Stomach (tissue), 9 donors: Measurements from ENCODE around the gene TES. TPM values are rescaled to one million over a fixed set of nuclear protein-coding genes. Genes with fewer than 3 reads are reported as not detected.
A peak's percentile ranks its signal among the peaks of the same experiment; 100 is the strongest.

ENCODE experiments used
- DNase-seq, 2 donors: peaks; one replicate each; pipeline versions ENCODE4 v3.0.0 to v3.0.0-alpha.2; 2013 to 2019
- H3K27ac ChIP-seq, 5 donors: fragments of 200-600 bp in 4 of 5; sonication (generic) in 4 of 5; one replicate each; pipeline ENCODE4 v1.5.1; 2013 to 2019; ENCODE audit warnings: mild to moderate bottlenecking in 1 of 5, moderate library complexity in 1 of 5
- H3K27me3 ChIP-seq, 3 donors: fragments of 200-600 bp; sonication (generic); one replicate each; pipeline ENCODE4 v1.5.1; 2017 to 2019; ENCODE audit warnings: mixed run types in 1 of 3
- H3K36me3 ChIP-seq, 4 donors: fragments of 200-600 bp; sonication (generic); 1 replicate in 3 of 4; 2 replicates in 1 of 4; pipeline ENCODE4 v1.5.1; 2016 to 2019
- H3K4me1 ChIP-seq, 4 donors: fragments of 200-600 bp; sonication (generic); one replicate each; pipeline ENCODE4 v1.5.1; 2016 to 2019
- H3K4me3 ChIP-seq, 4 donors: fragments of 200-600 bp; sonication (generic) in 3 of 4; one replicate each; pipeline ENCODE4 v1.5.1; 2016 to 2019; ENCODE audit warnings: mild to moderate bottlenecking in 1 of 4
- H3K9me3 ChIP-seq, 4 donors: fragments of 200-600 bp; sonication (generic); one replicate each; pipeline ENCODE4 v1.5.1; 2016 to 2019
- EP300 ChIP-seq: sonication (generic); formaldehyde crosslinking; IDR thresholded peaks from one replicate; pipeline ENCODE4 v1.6.1; 2017; ENCODE audit warnings: antibody characterized with exemption
- POLR2A ChIP-seq, 4 donors: fragments of 450-650 bp; IDR thresholded peaks; one replicate each; pipeline ENCODE4 v1.6.1; 2016; ENCODE audit warnings: antibody characterized with exemption in 4 of 4, control low read depth in 2 of 4, mild to moderate bottlenecking in 1 of 4, moderate library complexity in 1 of 4
- POLR2AphosphoS5 ChIP-seq, 3 donors: sonication (generic); formaldehyde crosslinking; IDR thresholded peaks; one replicate each; pipeline ENCODE4 v1.6.1; 2016; ENCODE audit warnings: antibody characterized with exemption in 3 of 3
- WGBS, 5 donors: extraction: QIAGEN DNeasy Blood & Tissue Kit in 3 of 5; methylation state at CpG; one replicate each; pipeline versions ENCODE4 v1.1.5 to v1.1.7; 2013 to 2018; 5-methylcytosine and 5-hydroxymethylcytosine counted together
- intact Hi-C: fragments of 100-400 bp; cut with DNase I; formaldehyde crosslinking; loops from one replicate; pipeline ENCODE4 v1.15.1; 2023; ENCODE audit warnings: low total_unique reads
- polyA plus RNA-seq, 3 donors: library from polyadenylated mRNA; stranded (reverse); fragments of 200-250 nt; gene quantifications; one replicate each; pipeline ENCODE4 v1.2.3, GENCODE V29; 2013
- total RNA-seq, 5 donors: library from RNA; depleted of rRNA; stranded (reverse); fragments of >200 nt; gene quantifications; one replicate each; pipeline versions ENCODE4 v1.1.0 to v1.2.3, GENCODE V29; 2014 to 2016
- TF ChIP-seq, protein P1 (sequence below), 7 experiments: fragments of 450-650 bp in 4 of 7; fragments of 200-600 bp in 3 of 7; sonication (generic) in 3 of 7; IDR thresholded peaks; one replicate each; pipeline ENCODE4 v1.5.1; 2016 to 2019; ENCODE audit warnings: antibody characterized with exemption in 7 of 7, control low read depth in 2 of 7, mild to moderate bottlenecking in 1 of 7
- donor health status: healthy with polysubstance abuse.
- donor health status: Bipolar disorder and iron deficiency.
- donor health status: healthy.

The TES gene
- total and polyA plus RNA-seq, 8 donors: 46.0 to 191 (median 119) TPM

DNA sequence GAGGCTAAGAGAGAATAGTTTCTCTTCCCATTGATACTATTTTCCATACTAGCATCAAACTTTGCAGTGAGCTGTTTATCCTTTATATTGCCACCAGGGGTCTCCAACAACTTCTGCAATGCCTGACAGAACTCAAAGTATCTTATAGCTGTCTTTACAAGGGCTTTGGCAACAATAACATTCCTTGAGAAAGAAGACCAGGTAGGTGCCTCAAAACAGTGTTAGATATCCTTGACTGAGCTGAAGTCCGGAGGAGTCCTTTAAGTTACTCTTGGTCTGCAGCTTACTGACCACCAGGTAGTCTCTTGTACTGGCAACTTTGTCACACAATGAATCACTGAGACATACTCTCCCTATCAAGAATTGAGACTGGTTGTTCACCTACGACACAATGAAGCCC is 30.0 kb upstream of the TES start:
- intact Hi-C loops: loop anchor here (5.0 kb wide), 1 partner anchor 57 kb away; no protein-coding TSS in a partner anchor
- no peak overlapping the region for H3K27ac ChIP-seq
- peak in 1 of 2 donors; percentile 74 for DNase-seq
- TF ChIP-seq, protein P1, sequence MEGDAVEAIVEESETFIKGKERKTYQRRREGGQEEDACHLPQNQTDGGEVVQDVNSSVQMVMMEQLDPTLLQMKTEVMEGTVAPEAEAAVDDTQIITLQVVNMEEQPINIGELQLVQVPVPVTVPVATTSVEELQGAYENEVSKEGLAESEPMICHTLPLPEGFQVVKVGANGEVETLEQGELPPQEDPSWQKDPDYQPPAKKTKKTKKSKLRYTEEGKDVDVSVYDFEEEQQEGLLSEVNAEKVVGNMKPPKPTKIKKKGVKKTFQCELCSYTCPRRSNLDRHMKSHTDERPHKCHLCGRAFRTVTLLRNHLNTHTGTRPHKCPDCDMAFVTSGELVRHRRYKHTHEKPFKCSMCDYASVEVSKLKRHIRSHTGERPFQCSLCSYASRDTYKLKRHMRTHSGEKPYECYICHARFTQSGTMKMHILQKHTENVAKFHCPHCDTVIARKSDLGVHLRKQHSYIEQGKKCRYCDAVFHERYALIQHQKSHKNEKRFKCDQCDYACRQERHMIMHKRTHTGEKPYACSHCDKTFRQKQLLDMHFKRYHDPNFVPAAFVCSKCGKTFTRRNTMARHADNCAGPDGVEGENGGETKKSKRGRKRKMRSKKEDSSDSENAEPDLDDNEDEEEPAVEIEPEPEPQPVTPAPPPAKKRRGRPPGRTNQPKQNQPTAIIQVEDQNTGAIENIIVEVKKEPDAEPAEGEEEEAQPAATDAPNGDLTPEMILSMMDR (IDR thresholded peaks at IDR 0.05): peak in 5 of 7 experiments; percentile 70 to 88 (median 74)
- no peak for TF ChIP-seq EP300
- H3K4me3 ChIP-seq: no peak overlapping the region
- WGBS, 5 donors: 34 to 46% (median 37%) methylated on average over 2 of the region's 2 CpGs
- H3K4me1 ChIP-seq: peaks cover 0 to 9% (median 2%) of the 10 kb centered on the region in 4 donors
- no peaks in the 10 kb centered on the region for H3K9me3 ChIP-seq
- no peaks in the 10 kb centered on the region for H3K27me3 ChIP-seq
- no peaks in the 10 kb centered on the region for H3K36me3 ChIP-seq

DNA sequence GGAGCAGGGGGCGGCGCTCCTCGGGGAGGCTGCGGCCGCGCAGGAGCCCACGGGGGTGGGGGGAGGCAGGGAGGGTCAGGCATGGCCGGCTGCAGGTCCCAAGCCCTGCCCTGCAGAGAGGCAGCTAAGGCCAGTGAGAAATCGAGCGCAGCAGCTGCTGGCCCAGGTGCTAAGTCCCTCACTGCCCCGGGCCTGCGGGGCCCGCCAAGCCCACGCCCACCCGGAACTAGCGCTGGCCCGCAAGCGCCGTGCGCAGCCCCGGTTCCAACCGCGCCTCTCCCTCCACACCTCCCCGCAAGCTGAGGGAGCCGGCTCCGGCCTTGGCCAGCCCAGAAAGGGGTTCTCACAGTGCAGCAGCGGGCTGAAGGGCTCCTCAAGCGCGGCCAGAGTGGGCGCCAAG is 28.3 kb upstream of the TES start:
- H3K27me3 ChIP-seq: no peaks in the 10 kb centered on the region
- H3K4me1 ChIP-seq: peaks cover 0 to 6% (median 2%) of the 10 kb centered on the region in 4 donors
- intact Hi-C loops: loop anchor here (5.0 kb wide), 1 partner anchor 55 kb away; no protein-coding TSS in a partner anchor
- TF ChIP-seq POLR2AphosphoS5 (IDR thresholded peaks at IDR 0.05) (no peak), POLR2A (IDR thresholded peaks at IDR 0.05) (no peak), EP300 (no peak)
- TF ChIP-seq, protein P1 (IDR thresholded peaks at IDR 0.05): no peak
- no peaks in the 10 kb centered on the region for H3K36me3 ChIP-seq
- no peak overlapping the region for H3K4me3 ChIP-seq
- H3K27ac ChIP-seq: no peak overlapping the region
- H3K9me3 ChIP-seq: no peaks in the 10 kb centered on the region
- DNase-seq: no peak
- WGBS, 5 donors: 92 to 96% (median 94%) methylated on average over 8 to 30 of the region's 30 CpGs

- Histone ChIP-seq H3K27me3 (no peaks in the 10 kb centered on the region), H3K9me3 (peaks cover 0 to 8% (median 4%) of the 10 kb centered on the region in 4 donors), H3K4me1 (peaks cover 0 to 1% (median 0%) of the 10 kb centered on the region in 4 donors), H3K4me3 (no peak overlapping the region), H3K27ac (no peak overlapping the region), H3K36me3 (no peaks in the 10 kb centered on the region)
- DNase-seq: no peak
- 88 to 100% (median 95%) methylated on average over 2 to 6 of the region's 6 CpGs for WGBS, 5 donors
- intact Hi-C loops: no loop called here
- TF ChIP-seq, protein P1 (IDR thresholded peaks at IDR 0.05): no peak
- no peak for TF ChIP-seq EP300
- TF ChIP-seq POLR2A (IDR thresholded peaks at IDR 0.05): no peak
- TF ChIP-seq POLR2AphosphoS5 (IDR thresholded peaks at IDR 0.05): no peak
Observed at GRCh38 chr7:116185450-116185849, 24.9 kb upstream of the TES start.

DNA sequence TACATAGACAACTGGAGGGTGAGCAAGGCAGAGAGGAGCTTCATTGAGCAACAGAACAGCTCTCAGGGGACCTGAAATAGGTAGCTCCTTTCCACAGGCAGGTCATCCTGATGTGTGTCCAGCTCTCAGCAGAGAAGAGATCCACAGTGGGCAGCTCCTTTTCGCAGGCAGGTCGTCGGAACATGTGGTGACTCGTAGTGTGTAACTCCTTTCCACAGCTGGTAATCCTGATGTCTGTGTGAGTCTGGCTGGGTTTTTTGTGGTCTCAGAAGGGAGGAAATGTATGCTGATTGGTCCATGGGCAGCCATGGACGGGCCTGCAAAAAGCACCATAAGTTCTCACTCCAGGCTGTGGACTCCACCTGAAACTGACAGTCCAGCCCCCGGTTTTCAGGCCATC is 24.4 kb upstream of the TES start:
- Histone ChIP-seq H3K36me3 (no peaks in the 10 kb centered on the region), H3K27ac (no peak overlapping the region), H3K9me3 (peaks cover 0 to 8% (median 4%) of the 10 kb centered on the region in 4 donors), H3K4me3 (no peak overlapping the region), H3K27me3 (no peaks in the 10 kb centered on the region), H3K4me1 (no peaks in the 10 kb centered on the region)
- DNase-seq: no peak
- TF ChIP-seq, protein P1 (IDR thresholded peaks at IDR 0.05): no peak
- TF ChIP-seq POLR2AphosphoS5 (IDR thresholded peaks at IDR 0.05): no peak
- no peak for TF ChIP-seq EP300
- TF ChIP-seq POLR2A (IDR thresholded peaks at IDR 0.05): no peak
- 91 to 96% (median 93%) methylated on average over 4 to 6 of the region's 6 CpGs for WGBS, 5 donors
- intact Hi-C loops: no loop called here
